Osteocyte (in vitro differentiated cells): ENCODE measurements around the gene PTGFR. TPM values are rescaled to one million over a fixed set of nuclear protein-coding genes. Genes with fewer than 3 reads are reported as not detected.

Experiments used
- DNase-seq: peaks from one replicate; pipeline ENCODE4 v3.0.0; 2021; ENCODE audit warnings: mixed read lengths; ENCODE audit not compliant: unreplicated experiment; ENCODE audit errors: extremely low spot score
- H3K27ac Mint-ChIP-seq: one replicate; pipeline ENCODE4 v1.8.0; 2021; ENCODE audit warnings: mild to moderate bottlenecking, mixed read lengths; ENCODE audit not compliant: unreplicated experiment
- H3K27me3 Mint-ChIP-seq: one replicate; pipeline ENCODE4 v1.8.0; 2021; ENCODE audit warnings: mixed read lengths; ENCODE audit not compliant: unreplicated experiment
- H3K36me3 Mint-ChIP-seq: one replicate; pipeline ENCODE4 v1.8.0; 2021; ENCODE audit warnings: mixed read lengths; ENCODE audit not compliant: unreplicated experiment
- H3K4me1 Mint-ChIP-seq: one replicate; pipeline ENCODE4 v1.8.0; 2021; ENCODE audit warnings: mixed read lengths; ENCODE audit not compliant: unreplicated experiment
- H3K4me3 Mint-ChIP-seq: one replicate; pipeline ENCODE4 v1.8.0; 2021; ENCODE audit warnings: mild to moderate bottlenecking, moderate library complexity, mixed read lengths; ENCODE audit not compliant: unreplicated experiment
- H3K9me3 Mint-ChIP-seq: one replicate; pipeline ENCODE4 v1.8.0; 2021; ENCODE audit warnings: mixed read lengths; ENCODE audit not compliant: unreplicated experiment
- long read RNA-seq: library from polyadenylated mRNA; unstranded; transcript quantifications from one replicate; pipeline ENCODE4 v2.0.0, GENCODE V29; 2021
- total RNA-seq: library from RNA; stranded (reverse); gene quantifications from 2 replicates; pipeline ENCODE4 v1.2.1, GENCODE V29; 2021
- TF ChIP-seq, protein P1 (sequence below): fragments of 200-600 bp; sonication (generic); IDR thresholded peaks from 2 replicates; pipeline ENCODE4 v1.5.0; 2021; ENCODE audit warnings: antibody characterized with exemption, mild to moderate bottlenecking, moderate library complexity

The PTGFR gene, protein sequence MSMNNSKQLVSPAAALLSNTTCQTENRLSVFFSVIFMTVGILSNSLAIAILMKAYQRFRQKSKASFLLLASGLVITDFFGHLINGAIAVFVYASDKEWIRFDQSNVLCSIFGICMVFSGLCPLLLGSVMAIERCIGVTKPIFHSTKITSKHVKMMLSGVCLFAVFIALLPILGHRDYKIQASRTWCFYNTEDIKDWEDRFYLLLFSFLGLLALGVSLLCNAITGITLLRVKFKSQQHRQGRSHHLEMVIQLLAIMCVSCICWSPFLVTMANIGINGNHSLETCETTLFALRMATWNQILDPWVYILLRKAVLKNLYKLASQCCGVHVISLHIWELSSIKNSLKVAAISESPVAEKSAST
- total RNA-seq = 2.5 and 3.0 TPM in 2 replicates
- long read RNA-seq, full-length matches to known transcripts = 32 of 36 reads
- long read RNA-seq, partial matches to known transcripts = 3 of 36 reads
- long read RNA-seq, other reads (novel, unspliced or antisense) = 1 of 36 reads

DNA sequence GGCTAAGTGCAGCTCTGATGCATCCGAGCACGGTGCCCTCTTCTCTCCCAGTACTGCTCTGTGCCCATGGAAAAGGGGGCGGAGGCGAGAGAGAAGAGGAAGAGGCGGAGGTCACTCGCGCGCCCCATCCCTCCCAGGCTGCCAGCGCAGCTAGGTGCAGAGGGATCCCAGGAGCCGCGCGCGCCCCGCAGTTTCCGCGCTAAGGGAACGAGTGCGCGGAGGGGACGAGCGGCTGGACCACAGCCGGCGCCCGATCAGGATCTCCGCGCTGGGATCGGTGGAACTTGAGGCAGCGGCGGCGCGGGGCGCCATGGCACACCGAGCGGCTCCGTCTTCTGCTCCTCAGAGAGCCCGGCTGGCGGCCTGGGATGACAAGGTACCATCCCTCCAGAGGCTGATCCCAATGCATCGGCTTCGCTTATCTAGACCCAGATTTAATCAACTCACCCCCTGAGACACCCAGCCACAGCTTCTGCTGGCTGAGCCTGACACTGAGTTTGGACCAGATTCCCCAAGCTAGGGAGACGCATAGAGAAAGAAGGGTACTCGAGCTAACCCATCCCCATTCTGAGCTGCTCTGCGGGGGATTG, at the start of gene PTGFR:
PTGFR (plus strand) TSS at position 114 of the 590 bp plus-strand sequence. CDS start 1,770 bp downstream, outside the sequence.
- H3K9me3 Mint-ChIP-seq = peaks cover 6% of the 10 kb centered on the region
- peaks cover 28% of the 10 kb centered on the region for H3K27me3 Mint-ChIP-seq
- H3K4me1 Mint-ChIP-seq = peaks cover 30% of the 10 kb centered on the region
- peak within 1 kb of the TSS; percentile 87 for H3K4me3 Mint-ChIP-seq
- no peak for DNase-seq
- peaks cover 4% of the 10 kb centered on the region for H3K36me3 Mint-ChIP-seq
- H3K27ac Mint-ChIP-seq = peak within 1 kb of the TSS; percentile 82
- TF ChIP-seq, protein P1, sequence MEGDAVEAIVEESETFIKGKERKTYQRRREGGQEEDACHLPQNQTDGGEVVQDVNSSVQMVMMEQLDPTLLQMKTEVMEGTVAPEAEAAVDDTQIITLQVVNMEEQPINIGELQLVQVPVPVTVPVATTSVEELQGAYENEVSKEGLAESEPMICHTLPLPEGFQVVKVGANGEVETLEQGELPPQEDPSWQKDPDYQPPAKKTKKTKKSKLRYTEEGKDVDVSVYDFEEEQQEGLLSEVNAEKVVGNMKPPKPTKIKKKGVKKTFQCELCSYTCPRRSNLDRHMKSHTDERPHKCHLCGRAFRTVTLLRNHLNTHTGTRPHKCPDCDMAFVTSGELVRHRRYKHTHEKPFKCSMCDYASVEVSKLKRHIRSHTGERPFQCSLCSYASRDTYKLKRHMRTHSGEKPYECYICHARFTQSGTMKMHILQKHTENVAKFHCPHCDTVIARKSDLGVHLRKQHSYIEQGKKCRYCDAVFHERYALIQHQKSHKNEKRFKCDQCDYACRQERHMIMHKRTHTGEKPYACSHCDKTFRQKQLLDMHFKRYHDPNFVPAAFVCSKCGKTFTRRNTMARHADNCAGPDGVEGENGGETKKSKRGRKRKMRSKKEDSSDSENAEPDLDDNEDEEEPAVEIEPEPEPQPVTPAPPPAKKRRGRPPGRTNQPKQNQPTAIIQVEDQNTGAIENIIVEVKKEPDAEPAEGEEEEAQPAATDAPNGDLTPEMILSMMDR = no peak

DNA sequence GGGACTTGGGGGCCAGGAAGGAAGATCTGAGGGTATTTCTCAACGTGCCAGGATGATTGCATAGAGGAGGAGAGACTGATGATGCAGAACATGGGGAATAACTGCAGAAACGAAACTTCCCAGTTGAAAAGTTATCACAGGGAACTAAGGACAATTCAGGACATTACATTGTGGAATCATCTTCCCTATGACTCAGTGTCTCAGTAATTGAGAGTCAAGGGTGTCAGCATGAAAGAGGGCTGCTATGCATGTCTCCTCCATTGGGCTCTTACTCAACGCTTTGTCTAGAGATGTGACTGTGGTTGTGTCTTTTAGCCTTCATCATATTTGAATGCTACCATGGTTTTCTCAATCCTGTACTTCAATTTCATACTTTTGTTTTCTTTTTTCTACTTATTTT, 48.9 kb upstream of the PTGFR start:
- no peak for DNase-seq
- Mint-ChIP-seq H3K4me1 (peaks cover 4% of the 10 kb centered on the region), H3K4me3 (no peak overlapping the region), H3K27me3 (peaks cover 14% of the 10 kb centered on the region), H3K9me3 (no peaks in the 10 kb centered on the region), H3K36me3 (no peaks in the 10 kb centered on the region), H3K27ac (no peak overlapping the region)
- TF ChIP-seq, protein P1 = no peak

DNA sequence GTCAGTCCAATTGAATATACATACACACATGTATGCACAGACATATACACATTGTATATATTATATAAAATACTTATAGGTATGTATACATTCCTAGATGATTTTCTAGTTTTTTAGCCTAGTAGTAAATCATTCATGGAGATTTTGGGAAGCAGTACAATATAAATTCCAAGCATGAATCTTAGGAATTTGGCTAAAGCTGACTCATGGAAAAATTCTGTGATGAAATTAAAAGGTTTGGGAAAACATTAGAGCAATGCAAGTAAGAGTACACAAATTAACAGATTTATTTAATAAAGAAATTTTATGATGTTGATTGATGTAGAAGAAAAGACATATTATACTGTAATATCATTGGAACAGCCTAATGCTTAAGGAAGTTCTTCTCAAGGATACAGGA, 43.7 kb upstream of the PTGFR start:
- Mint-ChIP-seq H3K27ac (no peak overlapping the region), H3K9me3 (peaks cover 8% of the 10 kb centered on the region), H3K27me3 (peaks cover 12% of the 10 kb centered on the region), H3K4me3 (no peak overlapping the region), H3K36me3 (no peaks in the 10 kb centered on the region), H3K4me1 (no peaks in the 10 kb centered on the region)
- DNase-seq = no peak
- TF ChIP-seq, protein P1 = no peak

DNA sequence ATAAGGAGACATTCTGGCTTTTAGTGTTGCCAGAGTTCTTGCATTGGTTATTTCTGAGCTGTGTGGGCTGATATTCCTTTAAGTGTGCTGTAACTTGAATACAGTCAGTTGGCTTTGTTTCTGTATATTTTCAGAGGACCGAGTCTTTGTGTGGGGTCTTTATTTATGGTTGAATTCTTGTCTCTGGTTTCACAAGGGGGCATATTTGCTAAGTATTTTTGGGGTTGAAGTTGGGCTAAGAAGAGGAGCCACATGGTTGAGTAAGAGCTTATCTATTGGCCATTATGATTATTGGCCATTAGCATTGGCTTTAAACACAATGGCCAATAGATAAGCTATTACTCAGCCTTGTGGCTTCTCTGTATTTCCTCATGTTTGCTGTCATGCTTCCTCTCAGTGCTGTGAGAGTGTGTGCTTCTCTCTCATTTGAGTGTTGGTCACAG, 26.3 kb upstream of the PTGFR start:
- TF ChIP-seq, protein P1 = no peak
- Mint-ChIP-seq H3K27ac (no peak overlapping the region), H3K4me1 (no peaks in the 10 kb centered on the region), H3K4me3 (no peak overlapping the region), H3K27me3 (peaks cover 6% of the 10 kb centered on the region), H3K36me3 (peaks cover 4% of the 10 kb centered on the region), H3K9me3 (peaks cover 37% of the 10 kb centered on the region)
- DNase-seq = no peak

DNA sequence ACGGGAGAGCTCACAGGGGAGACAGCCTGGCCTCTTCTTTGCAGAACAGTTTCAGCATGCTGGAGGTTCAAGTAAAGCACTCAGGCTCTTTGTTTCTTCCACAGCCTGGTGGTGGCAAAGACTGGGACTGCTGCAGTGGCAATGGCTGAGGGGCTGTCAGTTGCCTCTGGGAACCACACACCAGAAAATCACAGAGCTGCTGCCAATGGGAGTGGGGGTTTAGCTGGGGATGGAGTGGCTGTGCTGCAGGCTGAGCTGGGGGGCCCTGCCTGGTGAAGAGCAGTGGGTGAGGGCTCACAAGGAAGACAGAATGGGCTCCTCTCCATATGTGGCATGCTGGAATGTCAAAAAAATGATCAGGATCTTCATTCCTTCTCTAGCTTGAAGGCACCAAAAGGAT, 25.6 kb upstream of the PTGFR start:
- Mint-ChIP-seq H3K4me3 (no peak overlapping the region), H3K36me3 (peaks cover 4% of the 10 kb centered on the region), H3K27me3 (peaks cover 6% of the 10 kb centered on the region), H3K4me1 (no peaks in the 10 kb centered on the region), H3K27ac (no peak overlapping the region), H3K9me3 (peaks cover 31% of the 10 kb centered on the region)
- TF ChIP-seq, protein P1 = no peak
- DNase-seq = no peak
